Heart left ventricle (tissue), 13 donors: ENCODE measurements around the gene DAAM1.

Experiments
- POLR2A ChIP-seq, 2 donors: fragments of 450-650 bp; IDR thresholded peaks; one replicate each; pipeline ENCODE4 v1.6.1; 2017; ENCODE audit warnings: antibody characterized with exemption in 2 of 2, mild to moderate bottlenecking in 2 of 2, moderate library complexity in 2 of 2
- TF ChIP-seq, protein P1 (sequence below), 12 donors: fragments of 200-600 bp; sonication (generic) in 4 of 12; IDR thresholded peaks; one replicate each; pipeline versions ENCODE4 v1.5.0 to v1.8.0; 2018 to 2022; ENCODE audit warnings: antibody characterized with exemption in 12 of 12, mild to moderate bottlenecking in 5 of 12
- donor health status: ischemic (EF 13 %, LVEDD 7.1; RV severe dilation, severe dysfunction).
- donor health status: DM: no; HTN: yes; CAD: no.
- donor health status: DM: no; HTN: no; CAD: no.
- donor health status: ischemic (EF 25% LVEDD 6.9; RV normal size, moderate dysfunction).
- donor health status: ischemic (EF 25% LVEDD 5.7; RV mildly dilated, moderate dysfunction).
- donor health status: ischemic (EF 35%, LVEDD 5.7; RV mildly dilated, moderate dysfunction).
- donor health status: nonischemic (EF 11% LVEDD 7.7; RV severe dilation, severe dysfunction).
- donor health status: DM: yes; HTN: yes; CAD: no.
- donor health status: PGD.
- donor health status: ischemic (EF 29% LVEDD 5.4; RV normal size, mild dysfunction).
- donor health status: nonischemic (EF 23%, LVEDD 6.1; RV moderate dilation, normal function).

DNA sequence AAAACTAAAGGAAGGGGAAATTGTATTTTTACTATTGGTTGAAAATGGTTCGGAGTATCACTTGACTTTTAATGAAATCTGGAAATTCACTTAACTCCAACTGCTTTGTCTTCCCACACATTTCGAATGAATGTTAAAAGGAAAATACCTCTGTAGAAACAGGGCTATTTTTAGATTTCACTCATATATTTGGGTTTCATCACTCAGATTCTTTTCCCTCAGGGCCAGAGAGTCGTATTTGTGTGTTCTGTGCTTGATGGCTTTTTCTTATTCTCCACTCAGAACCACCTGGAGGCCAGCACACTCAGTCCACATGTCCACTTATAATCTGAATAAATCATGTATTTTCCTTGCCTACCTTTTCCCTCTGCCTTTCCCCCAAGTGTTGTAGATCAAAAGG is 40.0 kb downstream of the DAAM1 start:
- TF ChIP-seq, protein P1, sequence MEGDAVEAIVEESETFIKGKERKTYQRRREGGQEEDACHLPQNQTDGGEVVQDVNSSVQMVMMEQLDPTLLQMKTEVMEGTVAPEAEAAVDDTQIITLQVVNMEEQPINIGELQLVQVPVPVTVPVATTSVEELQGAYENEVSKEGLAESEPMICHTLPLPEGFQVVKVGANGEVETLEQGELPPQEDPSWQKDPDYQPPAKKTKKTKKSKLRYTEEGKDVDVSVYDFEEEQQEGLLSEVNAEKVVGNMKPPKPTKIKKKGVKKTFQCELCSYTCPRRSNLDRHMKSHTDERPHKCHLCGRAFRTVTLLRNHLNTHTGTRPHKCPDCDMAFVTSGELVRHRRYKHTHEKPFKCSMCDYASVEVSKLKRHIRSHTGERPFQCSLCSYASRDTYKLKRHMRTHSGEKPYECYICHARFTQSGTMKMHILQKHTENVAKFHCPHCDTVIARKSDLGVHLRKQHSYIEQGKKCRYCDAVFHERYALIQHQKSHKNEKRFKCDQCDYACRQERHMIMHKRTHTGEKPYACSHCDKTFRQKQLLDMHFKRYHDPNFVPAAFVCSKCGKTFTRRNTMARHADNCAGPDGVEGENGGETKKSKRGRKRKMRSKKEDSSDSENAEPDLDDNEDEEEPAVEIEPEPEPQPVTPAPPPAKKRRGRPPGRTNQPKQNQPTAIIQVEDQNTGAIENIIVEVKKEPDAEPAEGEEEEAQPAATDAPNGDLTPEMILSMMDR (IDR thresholded peaks at IDR 0.05) = no peak
- TF ChIP-seq POLR2A (IDR thresholded peaks at IDR 0.05) = no peak
